ENCODE measurements around the gene ATP6V1F.
A peak's percentile ranks its signal among the peaks of the same experiment; 100 is the strongest.

The ATP6V1F gene

GRCh38 chr7:128835790-128836641, 26.6 kb upstream of the ATP6V1F start:
- DNase-seq: no peak

GRCh38 chr7:128836729-128837348, 25.8 kb upstream of the ATP6V1F start:
- DNase-seq: no peak

GRCh38 chr7:128837521-128837921, 25.1 kb upstream of the ATP6V1F start:
- DNase-seq: no peak

GRCh38 chr7:128838109-128838779, 24.4 kb upstream of the ATP6V1F start:
- DNase-seq: no peak

- no peak for DNase-seq
Observed at GRCh38 chr7:128838981-128839731, 23.5 kb upstream of the ATP6V1F start.

- DNase-seq: no peak
Observed at GRCh38 chr7:128839751-128840177, 22.9 kb upstream of the ATP6V1F start.

- no peak for DNase-seq
Observed at GRCh38 chr7:128840326-128841170, 22.1 kb upstream of the ATP6V1F start.

- no peak for DNase-seq
Observed at GRCh38 chr7:128841171-128841690, 21.4 kb upstream of the ATP6V1F start.

GRCh38 chr7:128841921-128842673, 20.6 kb upstream of the ATP6V1F start:
- DNase-seq: peak; percentile 57

GRCh38 chr7:128842674-128843641, 19.7 kb upstream of the ATP6V1F start:
- DNase-seq: no peak

- DNase-seq: no peak
Observed at GRCh38 chr7:128843938-128844621, 18.6 kb upstream of the ATP6V1F start.

- DNase-seq: no peak
Observed at GRCh38 chr7:128844777-128845311, 17.8 kb upstream of the ATP6V1F start.

GRCh38 chr7:128845475-128845874, 17.2 kb upstream of the ATP6V1F start:
- no peak for DNase-seq

- no peak for DNase-seq
Observed at GRCh38 chr7:128845987-128846386, 16.7 kb upstream of the ATP6V1F start.

- DNase-seq: no peak
Observed at GRCh38 chr7:128846781-128847444, 15.7 kb upstream of the ATP6V1F start.

GRCh38 chr7:128847721-128848211, 14.9 kb upstream of the ATP6V1F start:
- no peak for DNase-seq

- no peak for DNase-seq
Observed at GRCh38 chr7:128848289-128849155, 14.1 kb upstream of the ATP6V1F start.
